Left kidney (tissue), 2 donors: ENCODE results near the gene ADCY4. TPM values are rescaled to one million over a fixed set of nuclear protein-coding genes. Genes with fewer than 3 reads are reported as not detected.

Source experiments
- DNase-seq: peaks from one replicate; pipeline ENCODE4 v3.0.0-alpha.2; 2013
- polyA plus RNA-seq: library from polyadenylated mRNA; unstranded; fragments of 120-200 nt; gene quantifications from one replicate; pipeline ENCODE4 v1.2.1, GENCODE V29; 2013; ENCODE audit not compliant: insufficient read length

The ADCY4 gene
- polyA plus RNA-seq, 1 donor: 22.4 TPM

DNA sequence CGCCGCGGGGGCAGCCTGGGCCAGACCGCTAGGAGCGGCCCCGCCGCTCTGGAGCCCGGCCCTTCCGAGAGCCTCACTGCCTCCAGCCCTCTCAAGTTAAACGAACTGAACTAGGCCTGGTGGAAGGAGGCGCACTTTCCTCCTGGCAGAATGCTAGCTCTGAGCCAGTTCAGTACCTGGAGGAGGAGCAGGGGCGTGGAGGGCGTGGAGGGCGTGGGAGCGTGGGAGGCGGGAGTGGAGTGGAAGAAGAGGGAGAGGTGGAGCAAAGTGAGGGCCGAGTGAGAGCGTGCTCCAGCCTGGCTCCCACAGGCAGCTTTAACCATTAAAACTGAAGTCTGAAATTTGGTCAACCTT, 18.3 kb downstream of the ADCY4 start:
- no peak for DNase-seq

DNA sequence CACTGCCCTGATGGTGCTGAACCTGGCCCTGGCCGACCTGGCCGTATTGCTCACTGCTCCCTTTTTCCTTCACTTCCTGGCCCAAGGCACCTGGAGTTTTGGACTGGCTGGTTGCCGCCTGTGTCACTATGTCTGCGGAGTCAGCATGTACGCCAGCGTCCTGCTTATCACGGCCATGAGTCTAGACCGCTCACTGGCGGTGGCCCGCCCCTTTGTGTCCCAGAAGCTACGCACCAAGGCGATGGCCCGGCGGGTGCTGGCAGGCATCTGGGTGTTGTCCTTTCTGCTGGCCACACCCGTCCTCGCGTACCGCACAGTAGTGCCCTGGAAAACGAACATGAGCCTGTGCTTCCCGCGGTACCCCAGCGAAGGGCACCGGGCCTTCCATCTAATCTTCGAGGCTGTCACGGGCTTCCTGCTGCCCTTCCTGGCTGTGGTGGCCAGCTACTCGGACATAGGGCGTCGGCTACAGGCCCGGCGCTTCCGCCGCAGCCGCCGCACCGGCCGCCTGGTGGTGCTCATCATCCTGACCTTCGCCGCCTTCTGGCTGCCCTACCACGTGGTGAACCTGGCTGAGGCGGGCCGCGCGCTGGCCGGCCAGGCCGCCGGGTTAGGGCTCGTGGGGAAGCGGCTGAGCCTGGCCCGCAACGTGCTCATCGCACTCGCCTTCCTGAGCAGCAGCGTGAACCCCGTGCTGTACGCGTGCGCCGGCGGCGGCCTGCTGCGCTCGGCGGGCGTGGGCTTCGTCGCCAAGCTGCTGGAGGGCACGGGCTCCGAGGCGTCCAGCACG, 18.9 kb downstream of the ADCY4 start:
- DNase-seq: no peak

DNA sequence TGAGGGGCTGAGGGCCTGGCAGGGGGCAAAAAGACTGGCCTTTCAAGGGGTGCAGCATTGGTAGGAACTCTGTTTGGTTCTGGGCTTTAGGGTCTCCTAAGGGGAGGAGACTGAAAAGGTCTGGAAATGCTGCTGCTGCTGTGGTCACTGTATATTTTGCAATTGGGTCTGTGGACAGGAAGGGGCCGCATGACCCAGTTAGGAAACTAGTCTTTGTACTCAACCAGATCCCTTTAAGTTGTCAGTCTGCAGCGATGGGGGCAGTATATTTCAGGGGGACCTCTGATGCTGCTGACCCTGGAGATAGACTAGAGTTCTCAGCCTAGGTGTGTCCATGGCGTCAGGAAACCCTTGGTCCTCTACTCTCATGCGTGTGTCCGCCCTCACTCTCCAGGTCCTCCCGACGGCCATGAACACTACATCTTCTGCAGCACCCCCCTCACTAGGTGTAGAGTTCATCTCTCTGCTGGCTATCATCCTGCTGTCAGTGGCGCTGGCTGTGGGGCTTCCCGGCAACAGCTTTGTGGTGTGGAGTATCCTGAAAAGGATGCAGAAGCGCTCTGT, 19.5 kb downstream of the ADCY4 start:
- no peak for DNase-seq

DNA sequence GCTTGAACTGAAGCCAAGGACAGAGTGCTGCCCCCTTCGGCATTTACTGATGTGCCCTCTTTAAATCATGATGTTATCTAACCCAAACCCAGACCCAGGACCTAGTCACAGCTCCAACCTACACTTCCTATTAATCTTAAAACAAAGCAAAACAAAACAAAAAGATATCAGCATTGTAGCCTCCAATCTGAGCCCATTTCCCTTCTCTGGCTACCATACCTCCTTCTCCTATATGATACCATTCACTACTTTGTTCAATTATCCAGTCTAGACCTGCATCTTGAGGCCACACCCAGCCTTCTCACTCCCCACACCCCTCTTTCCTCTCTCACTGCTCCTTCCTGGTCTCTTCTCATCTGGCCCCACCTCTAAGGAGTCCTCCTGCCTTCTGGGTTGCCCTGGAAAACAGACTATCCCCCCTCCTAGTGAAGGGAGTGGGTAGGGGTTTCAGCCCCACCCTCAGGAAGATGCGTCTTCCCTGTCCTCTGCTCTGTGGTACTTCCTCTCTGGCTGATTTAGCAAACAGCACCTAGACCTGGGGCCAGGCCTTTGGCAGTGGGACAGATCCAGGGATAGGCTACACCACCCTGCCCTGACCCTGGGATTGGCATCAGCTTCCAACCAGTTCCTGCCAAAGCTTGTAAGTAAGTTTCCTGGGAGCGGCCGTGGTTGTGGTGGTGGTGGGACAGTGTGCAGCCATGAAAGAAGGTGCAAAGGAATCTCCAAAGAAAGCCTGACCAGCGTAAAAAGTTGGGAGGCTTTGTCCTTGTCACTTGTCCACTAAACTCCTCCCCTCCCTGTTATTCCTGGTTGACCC, 20.3 kb downstream of the ADCY4 start:
- DNase-seq: no peak

DNA sequence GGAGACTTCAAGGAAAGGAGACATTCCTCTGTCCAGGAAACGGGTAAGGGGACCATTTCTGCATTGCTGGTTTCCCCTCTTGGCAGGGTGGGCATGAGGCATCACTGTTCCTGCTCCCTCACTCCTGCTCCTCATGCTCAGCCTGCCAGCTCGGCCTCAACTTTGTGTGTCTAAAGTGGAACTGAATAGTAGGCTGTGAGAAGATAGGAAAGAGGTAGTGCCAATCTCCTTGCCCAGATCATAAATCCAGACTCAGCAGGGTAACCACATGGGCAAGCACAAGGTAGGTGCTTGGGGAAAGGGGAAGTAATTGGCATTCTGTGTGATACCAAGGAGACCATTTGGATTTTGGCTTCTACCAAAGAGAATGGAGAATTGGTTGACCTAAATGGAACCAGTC, 21.0 kb downstream of the ADCY4 start:
- no peak for DNase-seq

DNA sequence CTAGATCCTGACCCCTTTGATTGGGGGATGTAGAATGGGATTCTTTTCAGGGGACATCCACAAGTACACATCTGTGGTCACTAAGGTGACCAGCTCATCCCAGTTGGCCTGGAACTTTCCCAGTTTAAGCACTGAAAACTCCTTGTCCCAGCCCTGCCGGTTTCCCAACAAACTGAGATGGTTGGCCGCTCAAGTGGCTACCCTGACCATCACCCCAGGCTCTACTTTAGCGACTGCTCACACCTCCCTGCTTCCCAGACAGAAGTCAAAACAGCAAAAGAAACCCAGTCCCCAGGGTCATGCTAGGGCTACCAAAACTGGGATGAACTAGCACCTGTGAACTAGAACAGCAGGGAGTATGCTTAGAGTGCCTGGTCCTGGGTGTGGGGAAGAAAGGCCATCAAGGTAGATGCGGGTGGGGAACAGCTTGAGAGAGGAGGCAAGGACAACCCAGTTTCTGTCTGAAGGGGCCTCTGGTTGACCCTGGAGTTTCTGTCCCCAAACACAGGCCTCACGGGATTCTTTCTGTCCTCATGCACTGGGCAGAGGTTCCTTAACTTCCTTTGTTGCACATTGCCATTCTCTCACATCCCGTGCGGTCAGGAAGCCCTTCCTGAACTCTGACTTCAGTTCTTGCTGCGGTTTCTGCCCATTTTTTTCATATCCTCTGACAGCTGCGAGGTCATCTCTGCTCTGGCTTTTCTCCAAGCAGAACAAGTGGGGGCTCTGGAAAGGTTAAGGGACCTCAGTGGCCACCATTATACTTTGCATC, 21.9 kb downstream of the ADCY4 start:
- DNase-seq: no peak

DNA sequence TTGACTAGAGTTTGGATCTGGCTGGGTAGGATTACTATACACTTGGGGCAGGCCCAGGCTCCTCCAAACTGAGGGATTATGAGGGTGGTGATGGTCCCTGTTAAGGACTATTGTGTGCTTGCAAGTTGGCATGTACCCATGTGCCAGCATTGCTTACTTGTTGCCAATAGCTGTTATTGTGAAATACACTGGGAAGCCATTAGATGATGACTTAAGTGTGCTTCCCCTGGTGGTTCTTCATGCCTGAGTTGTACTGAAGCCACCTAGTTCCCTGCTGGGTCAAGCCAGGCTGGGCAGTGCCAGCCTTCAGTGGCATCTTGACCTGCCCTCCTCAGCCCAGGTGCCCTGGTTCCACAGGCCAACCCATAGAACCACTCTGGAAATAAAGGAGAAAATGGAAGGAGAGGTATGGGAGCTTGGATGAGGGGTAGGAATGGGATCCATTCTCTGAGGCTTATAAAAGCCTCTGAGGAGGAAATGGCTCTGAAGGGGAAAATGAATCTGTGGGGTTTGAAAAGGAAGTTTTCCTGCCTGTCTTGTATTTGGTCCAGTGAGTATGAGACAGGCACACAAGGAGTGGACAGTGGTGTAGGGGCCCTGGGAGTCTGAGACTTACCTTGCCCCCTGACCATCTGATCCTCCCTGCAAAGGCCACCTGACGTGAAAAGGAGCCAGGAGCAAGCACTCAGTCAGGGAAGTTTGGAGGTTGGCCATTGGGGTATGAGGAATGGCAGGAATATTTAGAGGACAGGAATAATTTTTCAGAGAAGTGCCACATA, 22.8 kb downstream of the ADCY4 start:
- DNase-seq: no peak

DNA sequence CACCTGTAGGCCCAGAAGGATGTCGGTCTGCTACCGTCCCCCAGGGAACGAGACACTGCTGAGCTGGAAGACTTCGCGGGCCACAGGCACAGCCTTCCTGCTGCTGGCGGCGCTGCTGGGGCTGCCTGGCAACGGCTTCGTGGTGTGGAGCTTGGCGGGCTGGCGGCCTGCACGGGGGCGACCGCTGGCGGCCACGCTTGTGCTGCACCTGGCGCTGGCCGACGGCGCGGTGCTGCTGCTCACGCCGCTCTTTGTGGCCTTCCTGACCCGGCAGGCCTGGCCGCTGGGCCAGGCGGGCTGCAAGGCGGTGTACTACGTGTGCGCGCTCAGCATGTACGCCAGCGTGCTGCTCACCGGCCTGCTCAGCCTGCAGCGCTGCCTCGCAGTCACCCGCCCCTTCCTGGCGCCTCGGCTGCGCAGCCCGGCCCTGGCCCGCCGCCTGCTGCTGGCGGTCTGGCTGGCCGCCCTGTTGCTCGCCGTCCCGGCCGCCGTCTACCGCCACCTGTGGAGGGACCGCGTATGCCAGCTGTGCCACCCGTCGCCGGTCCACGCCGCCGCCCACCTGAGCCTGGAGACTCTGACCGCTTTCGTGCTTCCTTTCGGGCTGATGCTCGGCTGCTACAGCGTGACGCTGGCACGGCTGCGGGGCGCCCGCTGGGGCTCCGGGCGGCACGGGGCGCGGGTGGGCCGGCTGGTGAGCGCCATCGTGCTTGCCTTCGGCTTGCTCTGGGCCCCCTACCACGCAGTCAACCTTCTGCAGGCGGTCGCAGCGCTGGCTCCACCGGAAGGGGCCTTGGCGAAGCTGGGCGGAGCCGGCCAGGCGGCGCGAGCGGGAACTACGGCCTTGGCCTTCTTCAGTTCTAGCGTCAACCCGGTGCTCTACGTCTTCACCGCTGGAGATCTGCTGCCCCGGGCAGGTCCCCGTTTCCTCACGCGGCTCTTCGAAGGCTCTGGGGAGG, 23.9 kb downstream of the ADCY4 start, which contains the start of gene LTB4R:
TSS of gene LTB4R (plus strand) at position 857 of the 959 bp plus-strand sequence. CDS start 4,150 bp downstream, outside the sequence.
- DNase-seq: peak; percentile 60

DNA sequence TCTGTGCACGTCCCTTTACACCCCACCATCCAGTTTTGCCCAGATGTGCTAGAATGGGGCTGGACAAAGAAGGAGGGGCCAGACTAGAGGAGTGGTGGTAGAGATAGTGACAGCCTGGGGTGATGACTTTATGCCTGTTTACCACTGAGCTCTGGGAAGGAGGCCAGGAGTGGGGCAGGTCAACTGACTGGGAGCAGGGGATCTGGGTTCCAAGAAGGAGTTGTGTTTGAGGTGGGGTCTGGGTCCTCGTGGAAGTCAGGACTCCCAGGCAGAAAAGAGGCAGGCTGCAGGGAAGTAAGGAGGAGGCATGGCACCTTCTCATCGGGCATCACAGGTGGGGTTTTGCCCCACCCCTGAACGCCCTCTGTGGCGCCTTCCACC, 24.6 kb downstream of the ADCY4 start:
- DNase-seq: no peak

DNA sequence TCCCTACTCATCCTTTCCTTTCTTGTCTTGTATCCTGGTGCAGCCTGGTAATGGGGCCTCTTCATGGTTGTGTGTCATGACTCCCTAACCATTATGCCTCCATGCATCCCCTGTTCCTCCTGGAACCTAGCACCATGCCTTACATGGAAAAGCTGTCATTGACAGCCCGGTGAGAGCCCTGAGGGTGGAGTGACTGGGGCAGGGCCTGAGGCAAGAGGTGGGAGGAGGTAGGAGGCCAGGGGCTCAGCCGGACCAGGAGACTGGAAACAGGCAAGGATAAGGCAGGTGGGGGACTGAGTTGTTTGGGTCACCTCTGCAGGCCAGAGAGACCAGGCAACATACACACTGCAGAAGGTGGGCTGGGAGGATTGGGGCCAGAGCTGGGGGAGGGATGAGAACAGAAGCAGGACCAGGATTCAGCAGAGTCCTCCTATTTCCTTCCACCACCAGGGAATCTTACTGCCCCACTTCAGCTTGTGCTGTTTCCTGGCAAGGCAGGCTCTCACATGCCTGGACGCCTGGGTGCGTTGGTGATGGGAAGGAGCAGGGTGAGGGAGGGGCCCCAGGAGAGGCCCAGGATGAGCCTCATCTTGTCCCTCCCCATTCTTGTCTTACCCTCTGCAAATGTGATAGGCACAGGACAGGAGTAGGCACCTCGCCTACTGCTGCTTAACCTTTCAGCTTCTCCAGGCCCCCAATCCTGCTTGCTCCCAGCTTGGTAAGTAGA, 25.2 kb downstream of the ADCY4 start, which contains the start of gene LTB4R2:
TSS of gene LTB4R2 (plus strand) at position 603 of the 727 bp plus-strand sequence. CDS start 525 bp downstream, outside the sequence.
- no peak for DNase-seq

DNA sequence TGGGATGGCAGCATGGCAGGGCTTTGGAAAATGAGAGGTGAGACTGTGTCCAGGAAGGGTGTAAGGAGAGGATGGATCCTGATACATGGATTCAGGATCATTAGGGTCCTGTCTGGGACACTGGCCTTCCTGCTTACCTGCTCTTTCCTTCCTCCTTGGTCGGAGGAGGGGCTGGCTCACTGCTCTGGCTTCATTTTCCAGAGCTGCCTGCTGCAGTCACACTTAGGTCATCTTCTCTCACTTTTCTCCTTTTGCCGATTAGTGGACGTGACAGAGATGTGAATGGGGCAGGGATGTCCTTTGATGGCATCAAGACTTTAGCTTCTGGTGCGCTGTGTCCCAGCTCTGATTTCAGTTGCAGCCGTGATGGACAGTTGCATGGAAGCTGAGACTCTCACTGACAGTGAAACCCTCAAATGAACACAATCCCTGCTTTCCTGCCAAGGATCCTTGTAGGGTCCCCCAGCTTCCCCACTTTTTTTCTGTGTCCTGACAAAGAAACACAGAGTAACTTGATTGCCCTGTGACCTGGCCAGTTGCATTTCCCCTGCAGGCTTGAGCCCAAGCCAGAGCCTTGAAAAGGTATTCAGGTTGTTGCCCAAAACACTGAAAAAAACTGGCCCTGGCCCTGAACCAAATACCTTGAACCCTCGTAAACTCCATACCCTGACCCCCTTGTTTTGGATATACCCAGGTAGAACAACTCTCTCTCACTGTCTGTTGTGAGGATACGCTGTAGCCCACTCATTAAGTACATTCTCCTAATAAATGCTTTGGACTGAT, 26.3 kb downstream of the ADCY4 start:
- DNase-seq: no peak

DNA sequence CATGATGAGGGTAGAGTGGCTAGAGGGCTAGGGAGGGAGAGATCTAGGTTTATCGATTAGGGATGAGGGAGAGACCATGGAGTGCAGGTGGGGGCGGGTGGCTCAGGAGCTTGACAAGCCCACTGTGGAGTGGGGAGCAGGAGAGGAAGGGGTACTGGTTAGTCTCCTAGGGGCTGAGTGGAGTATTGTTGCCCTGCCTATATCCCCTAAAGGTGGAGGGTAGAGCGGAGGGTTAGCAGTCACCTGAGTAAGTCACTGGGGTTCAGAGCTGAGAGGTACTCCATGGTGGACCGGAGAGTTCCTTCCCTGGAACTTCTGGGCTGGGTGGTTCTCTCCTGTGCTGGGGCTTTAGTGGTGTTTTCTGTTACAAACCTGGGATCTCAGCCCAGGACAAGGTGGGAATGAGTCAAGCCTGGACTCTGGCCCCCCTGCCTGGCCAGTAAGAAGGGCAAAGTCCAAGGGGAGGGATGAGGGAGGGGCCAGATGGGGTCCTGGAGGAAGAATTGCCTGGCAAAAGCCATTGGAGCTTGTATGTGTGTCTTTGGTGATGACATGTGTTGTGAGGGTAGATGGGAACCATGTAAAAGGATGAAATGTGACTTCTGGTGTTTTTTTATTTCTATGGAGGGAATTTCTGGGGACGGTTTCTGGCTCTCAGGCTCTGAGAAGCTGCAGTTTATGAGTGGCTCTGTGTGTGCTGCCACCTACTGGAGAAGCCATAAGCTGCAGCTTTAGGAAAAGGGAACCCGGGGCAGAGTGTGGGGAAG, 27.1 kb downstream of the ADCY4 start, which contains the start of gene CIDEB:
TSS of gene CIDEB (minus strand) at position 403 of the 767 bp plus-strand sequence. CDS start at position 284, 119 bp downstream.
- peak; percentile 50 for DNase-seq

DNA sequence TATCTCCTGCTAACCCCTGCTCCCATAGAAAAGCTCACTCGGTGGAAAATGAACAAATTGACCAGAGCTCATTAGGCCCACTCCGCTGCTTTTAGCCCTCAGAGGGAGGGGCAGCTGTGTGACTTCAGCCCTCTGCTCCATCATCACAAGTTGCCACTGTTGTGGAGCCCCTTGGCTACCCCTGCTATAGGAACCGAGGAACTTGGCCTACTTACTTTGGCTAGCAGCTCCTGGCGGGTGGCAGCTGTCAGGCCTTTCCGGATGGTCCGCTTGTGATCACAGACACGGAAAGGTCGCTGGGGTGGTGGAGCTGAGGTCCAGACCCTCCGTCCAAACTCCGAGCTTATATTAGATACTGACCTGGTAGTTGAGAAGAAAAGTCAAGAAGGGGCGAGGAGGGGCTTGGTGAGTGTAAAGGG, 27.7 kb downstream of the ADCY4 start:
- no peak for DNase-seq

DNA sequence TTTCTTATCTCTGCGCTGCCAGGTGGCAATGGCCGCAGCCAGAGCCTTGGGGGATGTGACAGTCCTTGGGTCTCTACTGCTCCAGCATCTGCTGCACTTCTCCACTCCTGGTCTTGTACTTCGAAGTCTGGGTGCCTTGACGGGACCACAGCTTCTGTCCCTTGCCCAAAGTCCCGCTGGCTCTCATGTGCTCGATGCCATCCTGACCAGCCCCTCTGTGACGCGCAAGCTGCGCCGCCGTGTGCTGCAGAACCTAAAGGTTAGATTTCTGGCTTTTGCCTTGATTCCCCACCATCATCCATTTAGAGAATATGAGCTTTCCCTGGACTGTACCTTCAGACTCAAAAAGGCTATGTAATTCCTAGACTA, 30.9 kb downstream of the ADCY4 start:
- DNase-seq: no peak

DNA sequence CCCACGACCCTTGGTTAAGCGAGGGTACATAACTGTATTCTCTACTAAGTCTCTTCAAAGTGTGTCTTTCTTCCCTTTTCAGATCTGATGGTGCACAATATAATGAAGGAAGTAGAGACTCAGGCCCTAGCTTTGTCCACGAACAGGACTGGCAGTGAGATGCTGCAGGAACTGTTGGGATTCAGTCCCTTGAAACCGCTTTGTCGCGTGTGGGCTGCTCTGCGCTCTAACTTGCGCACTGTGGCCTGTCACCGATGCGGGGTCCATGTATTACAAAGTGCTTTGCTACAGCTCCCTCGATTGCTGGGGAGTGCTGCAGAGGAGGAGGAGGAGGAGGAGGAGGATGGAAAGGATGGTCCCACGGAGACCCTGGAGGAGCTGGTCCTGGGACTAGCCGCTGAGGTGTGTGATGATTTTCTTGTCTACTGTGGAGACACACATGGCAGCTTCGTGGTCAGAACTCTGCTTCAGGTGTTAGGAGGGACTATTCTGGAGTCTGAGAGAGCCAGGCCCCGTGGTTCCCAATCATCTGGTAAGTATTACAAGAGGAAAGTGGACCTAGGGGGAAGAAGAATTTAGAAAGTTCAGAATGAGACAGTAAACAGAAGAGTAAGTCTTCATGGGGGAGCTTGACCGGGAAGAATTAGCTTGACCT, 34.4 kb downstream of the ADCY4 start:
- DNase-seq: no peak

DNA sequence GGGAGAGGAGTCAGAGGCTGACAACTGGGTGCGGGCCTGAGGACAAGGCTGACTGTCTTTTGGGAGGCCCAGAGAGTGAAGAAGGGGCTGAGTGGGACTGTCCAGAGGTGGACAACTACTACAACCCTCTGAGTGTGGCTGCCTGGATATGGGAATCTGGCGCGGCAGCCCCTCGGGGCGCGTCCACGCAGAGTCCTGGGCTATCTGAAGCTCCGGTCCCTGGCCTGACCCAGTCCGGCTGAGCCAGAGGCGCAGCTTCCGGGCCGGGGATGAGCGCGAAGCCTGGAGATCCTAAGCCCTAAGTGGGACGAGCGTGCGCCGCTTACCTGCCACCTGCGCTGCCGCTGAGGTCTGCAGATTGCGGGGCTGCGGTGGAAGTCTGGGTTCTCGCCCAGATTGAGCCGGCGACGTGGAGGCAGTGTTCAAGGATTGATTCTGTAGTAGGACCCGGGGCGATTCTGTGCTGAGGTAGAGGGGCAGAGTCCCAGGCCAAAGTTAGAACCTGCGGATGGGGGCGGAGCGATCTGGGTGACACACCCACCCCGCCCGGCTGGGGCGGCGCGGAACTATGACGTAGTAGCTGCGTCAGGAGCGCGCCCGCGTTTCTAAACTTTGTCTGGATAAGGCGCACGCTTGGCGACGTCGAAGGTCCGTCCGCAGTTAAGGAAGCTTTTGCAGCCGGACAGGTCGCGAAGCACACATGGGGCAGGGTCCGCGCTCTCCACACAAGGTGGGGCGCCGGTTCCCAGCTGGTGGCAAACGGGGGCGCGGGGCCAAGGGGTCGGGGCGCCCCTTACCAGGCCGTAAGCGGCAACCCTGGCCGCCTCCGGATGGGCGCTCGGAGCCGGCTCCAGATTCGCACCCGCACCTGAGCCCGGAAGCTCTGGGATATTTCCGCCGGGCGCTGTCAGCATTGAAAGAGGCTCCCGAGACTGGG, 35.3 kb downstream of the ADCY4 start, which contains the start of the genes DHRS1 and NOP9:
TSS of gene DHRS1 (minus strand) at position 526 of the 937 bp plus-strand sequence. CDS start 674 bp downstream, outside the sequence.
TSS of gene NOP9 (plus strand) at position 596 of the 937 bp plus-strand sequence. CDS start at position 701, 105 bp downstream.
- peak; percentile 91 for DNase-seq
